ENCODE data around the gene IQCE.

GRCh38 chr7:2577914-2578680 lies 19.3 kb downstream of the IQCE start:
- TF ChIP-seq EZH2 (IDR thresholded peaks at IDR 0.05; ENCODE audit: insufficient read depth, poor library complexity, severe bottlenecking) (no peak), EZH2phosphoT487 (IDR thresholded peaks at IDR 0.05; ENCODE audit: insufficient read depth, low read depth) (no peak)

All from GM23248 (cell line).